GM10266 (cell line): ENCODE data around the gene SRP54.
"Not testable (repeated sequence)": the region's sequence is repeated elsewhere in the genome, so short reads cannot be mapped to it uniquely, and the experiment has no call there.

Source experiments
- DNase-seq: peaks from one replicate; pipeline ENCODE4 v3.0.0; 2012; ENCODE audit errors: extremely low spot score
- TF ChIP-seq, protein P1 (sequence below): IDR thresholded peaks from 2 replicates; pipeline ENCODE4 v1.5.1; 2012; ENCODE audit warnings: mild to moderate bottlenecking, low read depth; ENCODE audit not compliant: control insufficient read depth, insufficient read depth; ENCODE audit errors: missing control alignments

SRP54 gene

DNA sequence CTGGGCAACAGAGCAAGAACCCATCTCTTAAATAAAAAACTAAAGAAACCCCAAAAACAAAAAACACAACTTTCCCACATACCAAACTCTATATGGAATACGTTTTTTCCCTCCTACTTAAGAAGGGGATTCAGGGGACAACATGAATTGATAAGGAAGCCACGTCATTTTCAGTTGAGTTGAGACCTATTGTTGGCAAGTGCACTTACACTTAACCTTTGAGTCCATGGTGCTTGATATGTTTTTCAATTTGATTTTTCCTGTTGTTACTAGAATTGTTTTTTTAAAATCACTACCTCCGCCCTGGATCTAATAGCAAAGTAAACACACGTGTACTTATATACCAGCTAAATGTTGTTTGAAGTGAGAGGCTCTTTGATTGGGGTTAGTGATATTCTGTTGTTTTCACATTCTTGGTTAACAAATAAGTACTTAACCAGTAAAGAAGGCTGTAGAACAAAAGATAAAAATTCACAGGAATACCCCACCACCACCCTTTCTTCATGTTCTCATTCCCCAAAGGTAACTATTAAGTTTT is 65.3 kb downstream of the SRP54 start:
- TF ChIP-seq, protein P1, sequence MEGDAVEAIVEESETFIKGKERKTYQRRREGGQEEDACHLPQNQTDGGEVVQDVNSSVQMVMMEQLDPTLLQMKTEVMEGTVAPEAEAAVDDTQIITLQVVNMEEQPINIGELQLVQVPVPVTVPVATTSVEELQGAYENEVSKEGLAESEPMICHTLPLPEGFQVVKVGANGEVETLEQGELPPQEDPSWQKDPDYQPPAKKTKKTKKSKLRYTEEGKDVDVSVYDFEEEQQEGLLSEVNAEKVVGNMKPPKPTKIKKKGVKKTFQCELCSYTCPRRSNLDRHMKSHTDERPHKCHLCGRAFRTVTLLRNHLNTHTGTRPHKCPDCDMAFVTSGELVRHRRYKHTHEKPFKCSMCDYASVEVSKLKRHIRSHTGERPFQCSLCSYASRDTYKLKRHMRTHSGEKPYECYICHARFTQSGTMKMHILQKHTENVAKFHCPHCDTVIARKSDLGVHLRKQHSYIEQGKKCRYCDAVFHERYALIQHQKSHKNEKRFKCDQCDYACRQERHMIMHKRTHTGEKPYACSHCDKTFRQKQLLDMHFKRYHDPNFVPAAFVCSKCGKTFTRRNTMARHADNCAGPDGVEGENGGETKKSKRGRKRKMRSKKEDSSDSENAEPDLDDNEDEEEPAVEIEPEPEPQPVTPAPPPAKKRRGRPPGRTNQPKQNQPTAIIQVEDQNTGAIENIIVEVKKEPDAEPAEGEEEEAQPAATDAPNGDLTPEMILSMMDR = no peak
- no peak for DNase-seq

GRCh38 chr14:35050652-35051051 is 67.9 kb downstream of the SRP54 start:
- TF ChIP-seq, protein P1 = no peak
- no peak for DNase-seq

GRCh38 chr14:35051796-35052195 is 69.0 kb downstream of the SRP54 start:
- no peak for DNase-seq
- TF ChIP-seq, protein P1 = no peak

DNA sequence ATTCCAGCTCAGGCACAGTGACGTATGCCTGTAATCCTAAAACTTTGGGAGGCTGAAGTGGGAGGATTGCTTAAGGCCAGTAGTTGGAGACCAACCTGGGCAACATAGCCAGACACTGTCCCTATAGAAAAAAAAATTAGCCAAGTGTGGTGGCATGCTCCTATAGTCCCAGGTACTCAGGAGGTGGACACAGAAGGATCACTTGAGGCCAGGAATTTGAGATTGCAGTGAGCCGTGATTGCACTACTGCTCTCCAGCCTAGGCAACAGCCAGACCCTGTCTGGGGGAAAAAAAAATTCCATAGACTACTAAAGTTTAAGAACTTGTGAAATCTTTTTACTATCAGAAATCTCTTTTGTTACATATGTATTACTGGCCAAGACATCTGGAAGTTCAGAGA is 69.8 kb downstream of the SRP54 start:
- DNase-seq = no peak
- TF ChIP-seq, protein P1 = no peak

DNA sequence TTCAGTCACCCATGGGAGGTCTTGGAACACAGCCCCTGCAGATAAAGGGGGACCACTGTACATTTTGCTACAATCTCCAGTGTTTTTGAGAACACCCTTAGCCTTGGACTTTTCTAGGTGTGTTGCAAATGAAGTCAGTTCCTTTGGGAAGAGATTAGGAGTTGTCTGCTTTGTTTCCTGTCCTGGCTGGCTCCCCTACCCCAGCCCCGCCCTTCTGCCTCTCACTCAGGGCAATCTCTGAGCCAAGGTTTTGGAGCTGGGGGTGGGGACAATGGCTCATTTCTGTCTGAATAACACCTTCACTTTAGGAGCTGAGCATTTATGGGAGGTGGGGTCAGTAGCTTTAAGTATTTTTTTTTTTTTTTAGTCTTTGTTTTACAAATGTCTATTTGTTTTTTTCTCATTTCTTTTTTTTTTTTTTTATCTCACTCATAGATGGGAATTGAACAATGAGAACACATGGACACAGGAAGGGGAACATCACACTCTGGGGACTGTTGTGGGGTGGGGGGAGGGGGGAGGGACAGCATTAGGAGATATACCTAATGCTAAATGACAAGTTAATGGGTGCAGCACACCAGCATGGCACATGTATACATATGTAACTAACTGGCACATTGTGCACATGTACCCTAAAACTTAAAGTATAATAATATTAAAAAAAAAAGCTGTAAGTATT is 78.5 kb downstream of the SRP54 start:
- not testable (repeated sequence) for DNase-seq

DNA sequence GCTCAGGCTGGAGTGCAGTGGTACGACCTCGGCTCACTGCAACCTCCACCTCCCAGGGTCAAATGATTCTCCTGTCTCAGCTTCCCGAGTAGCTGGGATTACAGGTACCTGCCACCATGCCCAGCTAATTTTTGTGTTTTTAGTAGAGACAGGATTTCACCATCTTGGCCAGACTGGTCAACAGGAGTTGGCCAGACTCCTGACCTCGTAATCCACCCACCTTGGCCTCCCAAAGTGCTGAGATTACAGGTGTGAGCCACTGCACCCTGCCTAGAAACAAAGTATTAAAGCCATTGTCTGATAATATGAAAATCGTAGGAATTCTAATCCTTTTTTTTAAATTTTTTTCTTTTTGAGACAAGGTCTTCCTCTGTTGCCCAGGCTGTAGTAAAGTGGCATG is 82.9 kb downstream of the SRP54 start:
- not testable (repeated sequence) for DNase-seq

DNA sequence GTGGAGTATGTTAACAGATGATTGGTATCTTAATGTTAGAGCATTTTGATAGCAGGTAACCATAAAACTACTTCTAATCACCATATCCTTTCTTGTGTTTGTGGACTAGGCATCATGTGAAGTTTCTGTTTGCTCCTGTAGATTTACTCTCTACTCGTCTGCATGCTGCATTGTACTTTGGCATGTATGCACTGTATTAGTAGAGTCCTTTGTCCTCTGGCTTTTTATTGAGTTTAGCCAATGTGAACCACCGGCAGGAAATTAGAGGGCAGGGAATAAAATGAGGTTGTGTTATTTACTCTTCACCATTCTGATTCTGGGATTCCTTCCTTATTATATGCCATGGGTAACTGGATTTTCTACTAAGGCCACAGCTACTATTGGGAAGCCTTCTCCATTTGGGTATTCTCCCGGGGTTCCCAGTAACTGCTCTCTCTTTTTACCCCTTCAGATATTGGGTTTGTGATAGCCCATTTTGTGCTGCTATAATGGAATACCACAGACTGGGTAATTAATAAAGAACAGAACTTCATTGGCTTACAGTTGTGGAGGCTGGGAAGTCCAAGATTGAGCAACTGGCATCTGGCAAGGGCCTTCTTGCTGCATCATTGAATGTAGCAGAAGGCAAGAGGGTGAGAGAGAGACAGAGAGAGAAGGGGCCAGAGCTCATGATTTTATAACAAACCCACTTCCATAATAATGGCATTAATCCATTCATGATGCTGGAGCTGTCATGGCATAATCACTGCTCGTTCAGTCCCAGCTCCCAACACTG is 85.6 kb downstream of the SRP54 start:
- no peak for DNase-seq
- TF ChIP-seq, protein P1 = no peak

DNA sequence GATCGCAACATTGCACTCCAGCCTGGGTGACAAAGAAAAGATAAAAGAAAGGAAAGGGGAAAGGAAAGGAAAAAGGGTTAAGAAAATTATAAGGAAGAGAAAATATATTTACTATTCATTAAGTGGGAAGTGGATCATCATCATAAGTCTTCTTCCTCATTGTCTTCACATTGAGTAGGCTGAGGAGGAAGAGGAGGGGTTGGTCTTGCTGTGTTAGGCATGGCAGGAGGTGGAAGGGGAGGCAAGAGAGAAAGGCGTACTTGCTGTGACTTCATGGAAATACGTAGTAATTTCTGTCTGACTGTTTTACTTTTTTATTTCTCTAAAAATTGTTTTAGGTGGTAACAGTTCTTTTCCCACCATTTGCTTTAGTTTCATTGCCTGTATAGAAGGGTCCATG is 89.4 kb downstream of the SRP54 start:
- TF ChIP-seq, protein P1 = no peak
- no peak for DNase-seq
